Thyroid gland (tissue), 4 donors: Measurements from ENCODE around the gene PPP2R3A. TPM values are rescaled to one million over a fixed set of nuclear protein-coding genes. Genes with fewer than 3 reads are reported as not detected.
"Not testable (repeated sequence)": the region's sequence is repeated elsewhere in the genome, so short reads cannot be mapped to it uniquely, and the experiment has no call there.

Experiments used
- DNase-seq, 2 donors: peaks; one replicate each; pipeline ENCODE4 v3.0.0-alpha.2; 2019
- H3K27ac ChIP-seq, 3 donors: fragments of 200-600 bp; sonication (generic); 1 replicate in 2 of 3; 2 replicates in 1 of 3; pipeline ENCODE4 v1.5.1; 2016 to 2019; ENCODE audit warnings: mild to moderate bottlenecking in 1 of 3, moderate library complexity in 1 of 3
- H3K27me3 ChIP-seq: fragments of 200-600 bp; sonication (generic); one replicate; pipeline ENCODE4 v1.5.1; 2019
- H3K36me3 ChIP-seq, 2 donors: fragments of 200-600 bp; sonication (generic); one replicate each; pipeline ENCODE4 v1.5.1; 2016 to 2019
- H3K4me1 ChIP-seq, 2 donors: fragments of 200-600 bp; sonication (generic); one replicate each; pipeline ENCODE4 v1.5.1; 2017 to 2019
- H3K4me3 ChIP-seq, 3 donors: fragments of 200-600 bp; sonication (generic); replicated peaks in 1 of 3; 1 replicate in 2 of 3; 2 replicates in 1 of 3; pipeline ENCODE4 v1.5.1; 2016; ENCODE audit warnings: mild to moderate bottlenecking in 1 of 3
- H3K9me3 ChIP-seq: fragments of 200-600 bp; sonication (generic); one replicate; pipeline ENCODE4 v1.5.1; 2017
- POLR2A ChIP-seq, 2 donors: fragments of 450-650 bp; IDR thresholded peaks; one replicate each; pipeline ENCODE4 v1.6.1; 2017; ENCODE audit warnings: antibody characterized with exemption in 2 of 2, mild to moderate bottlenecking in 2 of 2, moderate library complexity in 1 of 2
- WGBS, 2 donors: methylation state at CpG; one replicate each; pipeline ENCODE4 v1.1.5; 2017; 5-methylcytosine and 5-hydroxymethylcytosine counted together
- intact Hi-C: fragments of 100-400 bp; cut with DNase I; formaldehyde crosslinking; loops from one replicate; pipeline ENCODE4 v1.15.1; 2023
- total RNA-seq, 4 donors: library from RNA; depleted of rRNA; stranded (reverse); fragments of >200 nt; gene quantifications; one replicate each; pipeline ENCODE4 v1.2.3, GENCODE V29; 2016
- TF ChIP-seq, protein P1 (sequence below), 6 experiments: fragments of 200-600 bp in 3 of 6; fragments of 450-650 bp in 3 of 6; sonication (generic) in 3 of 6; IDR thresholded peaks; one replicate each; pipeline ENCODE4 v1.5.1; 2016 to 2019; ENCODE audit warnings: antibody characterized with exemption in 6 of 6, mild to moderate bottlenecking in 2 of 6, inconsistent platforms in 1 of 6, moderate library complexity in 1 of 6

The PPP2R3A gene
- total RNA-seq, 4 donors from 2014 or later, result 8.5 to 15.3 (median 9.8) TPM

GRCh38 chr3:136120373-136121348 is 155.1 kb downstream of the PPP2R3A start:
- DNase-seq, result no peak
- intact Hi-C loops, result no loop called here
- TF ChIP-seq, protein P1, sequence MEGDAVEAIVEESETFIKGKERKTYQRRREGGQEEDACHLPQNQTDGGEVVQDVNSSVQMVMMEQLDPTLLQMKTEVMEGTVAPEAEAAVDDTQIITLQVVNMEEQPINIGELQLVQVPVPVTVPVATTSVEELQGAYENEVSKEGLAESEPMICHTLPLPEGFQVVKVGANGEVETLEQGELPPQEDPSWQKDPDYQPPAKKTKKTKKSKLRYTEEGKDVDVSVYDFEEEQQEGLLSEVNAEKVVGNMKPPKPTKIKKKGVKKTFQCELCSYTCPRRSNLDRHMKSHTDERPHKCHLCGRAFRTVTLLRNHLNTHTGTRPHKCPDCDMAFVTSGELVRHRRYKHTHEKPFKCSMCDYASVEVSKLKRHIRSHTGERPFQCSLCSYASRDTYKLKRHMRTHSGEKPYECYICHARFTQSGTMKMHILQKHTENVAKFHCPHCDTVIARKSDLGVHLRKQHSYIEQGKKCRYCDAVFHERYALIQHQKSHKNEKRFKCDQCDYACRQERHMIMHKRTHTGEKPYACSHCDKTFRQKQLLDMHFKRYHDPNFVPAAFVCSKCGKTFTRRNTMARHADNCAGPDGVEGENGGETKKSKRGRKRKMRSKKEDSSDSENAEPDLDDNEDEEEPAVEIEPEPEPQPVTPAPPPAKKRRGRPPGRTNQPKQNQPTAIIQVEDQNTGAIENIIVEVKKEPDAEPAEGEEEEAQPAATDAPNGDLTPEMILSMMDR (IDR thresholded peaks at IDR 0.05), result no peak
- no peak for TF ChIP-seq POLR2A (IDR thresholded peaks at IDR 0.05)
- 98 to 99% methylated on average over 8 of the region's 8 CpGs for WGBS, 2 donors
- Histone ChIP-seq H3K27ac (no peak overlapping the region), H3K9me3 (no peaks in the 10 kb centered on the region), H3K36me3 (no peaks in the 10 kb centered on the region), H3K27me3 (no peaks in the 10 kb centered on the region), H3K4me1 (no peaks in the 10 kb centered on the region), H3K4me3 (no peak overlapping the region)

DNA sequence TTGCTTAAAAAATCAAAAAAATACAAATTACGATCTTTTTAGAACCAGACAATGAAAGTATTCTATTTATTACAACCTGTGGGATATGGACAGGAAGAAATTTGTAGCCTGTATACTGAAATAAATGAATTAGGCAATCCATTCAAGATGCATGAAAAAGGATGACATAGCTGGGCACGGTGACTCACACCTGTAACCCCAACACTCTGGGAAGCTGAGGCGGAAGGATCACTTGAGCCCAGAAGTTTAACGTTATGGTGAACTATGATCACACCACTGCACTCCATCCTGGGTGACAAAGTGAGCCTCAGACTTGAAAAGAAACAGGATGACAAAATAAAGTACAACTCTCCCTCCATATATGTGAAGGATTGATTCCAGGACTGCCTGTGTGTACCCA is 156.5 kb downstream of the PPP2R3A start:
- Histone ChIP-seq H3K4me1 (no peaks in the 10 kb centered on the region), H3K36me3 (no peaks in the 10 kb centered on the region), H3K27ac (no peak overlapping the region), H3K9me3 (no peaks in the 10 kb centered on the region), H3K27me3 (no peaks in the 10 kb centered on the region), H3K4me3 (no peak overlapping the region)
- no peak for TF ChIP-seq POLR2A (IDR thresholded peaks at IDR 0.05)
- TF ChIP-seq, protein P1 (IDR thresholded peaks at IDR 0.05), result no peak
- WGBS, 2 donors, result 84% methylated on average over 4 of the region's 4 CpGs
- no peak for DNase-seq
- intact Hi-C loops, result no loop called here

DNA sequence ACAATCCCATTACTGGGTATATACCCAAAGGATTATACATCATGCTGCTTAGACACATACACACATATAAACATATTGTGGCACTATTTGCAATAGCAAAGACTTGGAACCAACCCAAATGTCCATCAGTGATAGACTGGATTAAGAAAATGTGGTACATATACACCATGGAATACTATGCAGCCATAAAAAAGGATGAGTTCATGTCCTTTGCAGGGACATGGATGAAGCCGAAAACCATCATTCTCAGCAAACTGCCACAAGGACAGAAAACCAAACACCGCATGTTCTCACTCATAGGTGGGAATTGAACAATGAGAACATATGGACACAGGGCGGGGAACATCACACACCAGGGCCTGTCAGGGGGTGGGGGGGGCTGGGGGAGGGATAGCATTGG is 166.1 kb downstream of the PPP2R3A start:
- H3K4me3 ChIP-seq, H3K27me3 ChIP-seq, DNase-seq, intact Hi-C loops, H3K27ac ChIP-seq, H3K36me3 ChIP-seq, H3K4me1 ChIP-seq, H3K9me3 ChIP-seq: not testable (repeated sequence)
- WGBS, 2 donors, result 95 to 100% methylated on average over 3 of the region's 3 CpGs

DNA sequence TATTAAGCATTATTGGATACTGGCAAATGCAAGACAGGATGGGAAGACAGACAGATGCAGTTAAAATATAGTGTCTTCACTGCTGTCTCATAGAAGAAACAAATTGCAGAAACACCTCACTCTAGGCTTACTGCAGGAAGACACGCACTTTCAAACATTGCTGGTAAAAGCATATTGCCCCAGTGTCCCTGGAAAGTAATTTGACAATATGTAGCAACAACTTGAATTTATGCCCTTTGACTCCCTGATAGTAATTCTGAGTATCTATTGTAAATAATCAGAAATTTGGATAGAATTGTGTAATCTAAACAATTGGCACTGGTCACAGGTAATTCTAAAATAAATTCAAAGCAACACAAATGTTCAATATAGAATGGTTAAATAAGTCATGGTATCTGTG is 168.6 kb downstream of the PPP2R3A start:
- no peak for TF ChIP-seq POLR2A (IDR thresholded peaks at IDR 0.05)
- TF ChIP-seq, protein P1 (IDR thresholded peaks at IDR 0.05), result no peak
- intact Hi-C loops, result no loop called here

DNA sequence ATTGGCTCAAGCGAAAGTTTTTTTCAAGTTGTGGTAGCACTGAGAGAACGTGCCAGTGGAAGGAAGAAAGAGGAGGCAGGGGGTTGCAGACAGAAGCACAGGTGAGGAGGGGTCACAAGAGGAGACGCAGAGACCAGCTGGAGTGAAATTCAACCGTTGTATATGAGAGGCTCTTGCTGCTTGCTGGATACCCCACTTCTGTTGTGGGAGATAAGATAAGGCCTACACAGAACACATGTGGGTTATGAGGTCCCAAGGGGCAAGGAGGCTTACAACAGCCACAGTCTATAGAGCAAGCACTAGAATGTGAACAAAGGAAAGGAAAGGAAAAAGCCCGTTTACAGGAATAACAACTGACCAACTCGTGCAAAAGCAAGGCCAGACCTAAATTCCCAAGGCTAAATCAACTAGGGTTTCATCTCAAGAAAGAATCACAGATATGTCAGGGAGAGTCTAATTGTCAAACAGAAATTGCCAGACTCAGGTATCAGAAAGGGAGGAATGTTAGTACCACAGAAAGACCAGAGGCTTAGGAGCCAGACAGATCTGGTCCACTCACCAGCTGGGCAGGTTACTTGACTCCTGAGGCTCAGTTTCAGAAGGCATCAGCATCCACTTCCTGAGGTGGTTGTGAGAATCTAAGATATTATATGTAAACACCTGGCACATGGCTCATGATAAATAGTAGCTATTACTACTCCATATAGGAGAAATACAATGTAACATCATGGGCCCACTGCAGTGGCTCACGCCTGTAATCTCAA is 169.7 kb downstream of the PPP2R3A start:
- DNase-seq, result no peak
- WGBS, 2 donors, result 69 to 73% methylated on average over 7 of the region's 7 CpGs
- Histone ChIP-seq H3K36me3 (no peaks in the 10 kb centered on the region), H3K27ac (no peak overlapping the region), H3K27me3 (no peaks in the 10 kb centered on the region), H3K4me3 (no peak overlapping the region), H3K4me1 (no peaks in the 10 kb centered on the region), H3K9me3 (no peaks in the 10 kb centered on the region)
- intact Hi-C loops, result no loop called here
- TF ChIP-seq, protein P1 (IDR thresholded peaks at IDR 0.05), result no peak

More for the DNA sequence above, 168.6 kb downstream of the PPP2R3A start:
- H3K4me3 ChIP-seq, result no peak overlapping the region
- no peaks in the 10 kb centered on the region for H3K36me3 ChIP-seq
- H3K27ac ChIP-seq, result no peak overlapping the region
- no peaks in the 10 kb centered on the region for H3K4me1 ChIP-seq
- WGBS, 2 donors, result 94 to 100% methylated on average over 1 of the region's 1 CpG
- no peaks in the 10 kb centered on the region for H3K9me3 ChIP-seq
- H3K27me3 ChIP-seq, result no peaks in the 10 kb centered on the region
- no peak for DNase-seq
